ENCODE data around the gene RASD2. TPM values are rescaled to one million over a fixed set of nuclear protein-coding genes. Genes with fewer than 3 reads are reported as not detected.
"Not testable (repeated sequence)": the region's sequence is repeated elsewhere in the genome, so short reads cannot be mapped to it uniquely, and the experiment has no call there.

The RASD2 gene
- 10 to 100 TPM in 2 of 4 donors, 1 to 10 TPM in 2; 4.7 to 45.9 (median 16.0) TPM for total RNA-seq

- Histone ChIP-seq H3K4me1 (peaks cover 0 to 90% (median 13%) of the 10 kb centered on the region in 3 donors), H3K36me3 (no peaks in the 10 kb centered on the region), H3K9me3 (no peaks in the 10 kb centered on the region), H3K27me3 (peaks cover 10% of the 10 kb centered on the region), H3K27ac (peak within 1 kb of the TSS; percentile 78 to 91 (median 89)), H3K4me3 (peak within 1 kb of the TSS; percentile 75 to 85)
- TF ChIP-seq POLR2A (IDR thresholded peaks at IDR 0.05) (peak in 1 of 2 donors; percentile 50), POLR2AphosphoS5 (IDR thresholded peaks at IDR 0.05) (no peak), EP300 (IDR thresholded peaks at IDR 0.05) (no peak)
- no CpG with 5 or more reads among the region's 49 CpGs for WGBS, 2 donors (ENCODE audit: low coverage in 1 of 2)
- peak; percentile 77 for ATAC-seq
Measured at GRCh38 chr22:35540595-35541253, at the start of gene RASD2. Gene RASD2, plus strand, starts transcription at chr22:35540831. Its CDS starts 5,979 bp downstream, at chr22:35546810.

GRCh38 chr22:35491061-35491907, 49.3 kb upstream of the RASD2 start:
- ATAC-seq, H3K27me3 ChIP-seq, H3K4me1 ChIP-seq, H3K9me3 ChIP-seq, H3K36me3 ChIP-seq, H3K27ac ChIP-seq, H3K4me3 ChIP-seq: not testable (repeated sequence)
- WGBS, 2 donors (ENCODE audit: low coverage in 1 of 2): 61 to 79% methylated on average over 4 to 7 of the region's 24 CpGs

GRCh38 chr22:35491908-35492380, 48.7 kb upstream of the RASD2 start:
- H3K4me1 ChIP-seq: peaks cover 0 to 6% (median 0%) of the 10 kb centered on the region in 3 donors
- H3K9me3 ChIP-seq: no peaks in the 10 kb centered on the region
- H3K27ac ChIP-seq: no peak overlapping the region
- TF ChIP-seq CTCF (IDR thresholded peaks at IDR 0.05): no peak
- no peak for TF ChIP-seq EP300 (IDR thresholded peaks at IDR 0.05)
- no peak for TF ChIP-seq POLR2A (IDR thresholded peaks at IDR 0.05)
- no peak for TF ChIP-seq POLR2AphosphoS5 (IDR thresholded peaks at IDR 0.05)
- H3K4me3 ChIP-seq: no peak overlapping the region
- no peaks in the 10 kb centered on the region for H3K27me3 ChIP-seq
- no CpG with 5 or more reads among the region's 3 CpGs for WGBS, 2 donors (ENCODE audit: low coverage in 1 of 2)
- no peak for ATAC-seq
- no peaks in the 10 kb centered on the region for H3K36me3 ChIP-seq

GRCh38 chr22:35493074-35493473, 47.6 kb upstream of the RASD2 start:
- Histone ChIP-seq H3K36me3 (no peaks in the 10 kb centered on the region), H3K4me1 (peaks cover 0 to 17% (median 0%) of the 10 kb centered on the region in 3 donors), H3K4me3 (no peak overlapping the region), H3K27me3 (no peaks in the 10 kb centered on the region), H3K9me3 (no peaks in the 10 kb centered on the region), H3K27ac (no peak overlapping the region)
- no peak for ATAC-seq
- 88% methylated on average over 2 of the region's 5 CpGs; no CpG with 5 or more reads in 1 of the 2 donors for whole genome bisulfite sequencing, 2 donors (ENCODE audit: low coverage in 1 of 2)
- TF ChIP-seq EP300 (IDR thresholded peaks at IDR 0.05) (no peak), POLR2A (IDR thresholded peaks at IDR 0.05) (no peak), CTCF (IDR thresholded peaks at IDR 0.05) (no peak), POLR2AphosphoS5 (IDR thresholded peaks at IDR 0.05) (no peak)

- H3K27ac ChIP-seq: not testable (repeated sequence)
Measured at GRCh38 chr22:35495711-35496110, 44.9 kb upstream of the RASD2 start.

GRCh38 chr22:35496768-35497312, 43.8 kb upstream of the RASD2 start:
- peak; percentile 60 for ATAC-seq
- H3K4me3 ChIP-seq: no peak overlapping the region
- H3K36me3 ChIP-seq: no peaks in the 10 kb centered on the region

More at GRCh38 chr22:35495711-35496110, 44.9 kb upstream of the RASD2 start:
- peaks cover 0 to 28% (median 5%) of the 10 kb centered on the region in 3 donors for H3K4me1 ChIP-seq
- not testable (repeated sequence) for H3K36me3 ChIP-seq, H3K27me3 ChIP-seq, H3K9me3 ChIP-seq, ATAC-seq, H3K4me3 ChIP-seq
- WGBS, 2 donors (ENCODE audit: low coverage in 1 of 2): 60 to 100% methylated on average over 1 to 3 of the region's 14 CpGs

More at GRCh38 chr22:35496768-35497312, 43.8 kb upstream of the RASD2 start:
- Histone ChIP-seq H3K4me1 (peaks cover 0 to 28% (median 5%) of the 10 kb centered on the region in 3 donors), H3K9me3 (no peaks in the 10 kb centered on the region), H3K27me3 (no peaks in the 10 kb centered on the region), H3K27ac (peak overlapping the region; percentile 49 to 74 (median 68))
- TF ChIP-seq CTCF (IDR thresholded peaks at IDR 0.05): no peak
- TF ChIP-seq EP300 (IDR thresholded peaks at IDR 0.05): no peak
- no peak for TF ChIP-seq POLR2AphosphoS5 (IDR thresholded peaks at IDR 0.05)
- TF ChIP-seq POLR2A (IDR thresholded peaks at IDR 0.05): no peak
- 45 to 83% methylated on average over 1 to 2 of the region's 6 CpGs for WGBS, 2 donors (ENCODE audit: low coverage in 1 of 2)
